GM10266 (cell line): ENCODE measurements around the gene SRSF1.

Source experiments
- DNase-seq: peaks from one replicate; pipeline ENCODE4 v3.0.0; 2012; ENCODE audit errors: extremely low spot score
- TF ChIP-seq, protein P1 (sequence below): IDR thresholded peaks from 2 replicates; pipeline ENCODE4 v1.5.1; 2012; ENCODE audit warnings: mild to moderate bottlenecking, low read depth; ENCODE audit not compliant: control insufficient read depth, insufficient read depth; ENCODE audit errors: missing control alignments

The SRSF1 gene, protein sequence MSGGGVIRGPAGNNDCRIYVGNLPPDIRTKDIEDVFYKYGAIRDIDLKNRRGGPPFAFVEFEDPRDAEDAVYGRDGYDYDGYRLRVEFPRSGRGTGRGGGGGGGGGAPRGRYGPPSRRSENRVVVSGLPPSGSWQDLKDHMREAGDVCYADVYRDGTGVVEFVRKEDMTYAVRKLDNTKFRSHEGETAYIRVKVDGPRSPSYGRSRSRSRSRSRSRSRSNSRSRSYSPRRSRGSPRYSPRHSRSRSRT

GRCh38 chr17:58006924-58007780 lies at the start of gene SRSF1:
TSS of gene SRSF1 (minus strand) at chr17:58007246. CDS start at chr17:58007137, 109 bp downstream.
- peak; percentile 89 for DNase-seq
- TF ChIP-seq, protein P1, sequence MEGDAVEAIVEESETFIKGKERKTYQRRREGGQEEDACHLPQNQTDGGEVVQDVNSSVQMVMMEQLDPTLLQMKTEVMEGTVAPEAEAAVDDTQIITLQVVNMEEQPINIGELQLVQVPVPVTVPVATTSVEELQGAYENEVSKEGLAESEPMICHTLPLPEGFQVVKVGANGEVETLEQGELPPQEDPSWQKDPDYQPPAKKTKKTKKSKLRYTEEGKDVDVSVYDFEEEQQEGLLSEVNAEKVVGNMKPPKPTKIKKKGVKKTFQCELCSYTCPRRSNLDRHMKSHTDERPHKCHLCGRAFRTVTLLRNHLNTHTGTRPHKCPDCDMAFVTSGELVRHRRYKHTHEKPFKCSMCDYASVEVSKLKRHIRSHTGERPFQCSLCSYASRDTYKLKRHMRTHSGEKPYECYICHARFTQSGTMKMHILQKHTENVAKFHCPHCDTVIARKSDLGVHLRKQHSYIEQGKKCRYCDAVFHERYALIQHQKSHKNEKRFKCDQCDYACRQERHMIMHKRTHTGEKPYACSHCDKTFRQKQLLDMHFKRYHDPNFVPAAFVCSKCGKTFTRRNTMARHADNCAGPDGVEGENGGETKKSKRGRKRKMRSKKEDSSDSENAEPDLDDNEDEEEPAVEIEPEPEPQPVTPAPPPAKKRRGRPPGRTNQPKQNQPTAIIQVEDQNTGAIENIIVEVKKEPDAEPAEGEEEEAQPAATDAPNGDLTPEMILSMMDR = no peak

- no peak for DNase-seq
- TF ChIP-seq, protein P1 = no peak
These were observed 49.4 kb upstream of the SRSF1 start for GRCh38 chr17:58056476-58056875.

GRCh38 chr17:58054641-58055040 lies 47.6 kb upstream of the SRSF1 start:
- no peak for DNase-seq
- TF ChIP-seq, protein P1 = no peak

DNA sequence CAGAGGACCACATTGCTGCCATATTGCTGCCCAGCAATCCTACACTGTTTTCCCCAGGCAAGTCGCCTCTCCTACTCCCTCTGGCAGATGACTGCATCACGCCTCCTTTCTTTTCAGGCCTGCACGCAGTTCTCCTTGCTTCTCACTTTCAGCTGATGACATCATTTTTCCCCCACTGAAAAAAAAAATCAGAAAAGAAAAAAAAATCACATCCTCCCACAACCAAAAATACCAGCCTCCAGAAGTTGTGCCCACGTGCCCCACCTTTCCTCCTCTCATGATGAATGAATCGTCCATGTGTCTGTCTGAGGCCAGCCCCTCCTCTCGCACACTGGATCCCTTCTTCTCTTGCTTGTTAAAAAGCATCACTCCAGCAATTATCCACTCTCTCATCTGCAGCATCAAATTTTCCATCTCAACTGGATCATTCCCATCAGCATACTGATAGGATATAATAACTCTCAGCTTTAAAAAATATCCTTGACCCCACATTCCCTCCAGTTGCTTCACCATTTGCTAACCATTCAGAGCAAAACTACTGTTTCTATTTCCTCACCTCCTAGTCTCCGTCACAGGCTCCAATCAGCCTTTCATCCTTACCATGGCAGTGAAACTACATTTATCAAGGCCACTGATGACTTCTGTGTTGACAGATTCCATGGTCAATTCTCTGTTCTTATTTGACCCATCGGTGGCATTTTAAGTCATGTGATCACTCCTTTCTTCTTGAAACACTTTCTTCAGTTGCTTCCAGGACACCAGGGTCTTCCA lies 46.1 kb upstream of the SRSF1 start:
- TF ChIP-seq, protein P1 = no peak

DNA sequence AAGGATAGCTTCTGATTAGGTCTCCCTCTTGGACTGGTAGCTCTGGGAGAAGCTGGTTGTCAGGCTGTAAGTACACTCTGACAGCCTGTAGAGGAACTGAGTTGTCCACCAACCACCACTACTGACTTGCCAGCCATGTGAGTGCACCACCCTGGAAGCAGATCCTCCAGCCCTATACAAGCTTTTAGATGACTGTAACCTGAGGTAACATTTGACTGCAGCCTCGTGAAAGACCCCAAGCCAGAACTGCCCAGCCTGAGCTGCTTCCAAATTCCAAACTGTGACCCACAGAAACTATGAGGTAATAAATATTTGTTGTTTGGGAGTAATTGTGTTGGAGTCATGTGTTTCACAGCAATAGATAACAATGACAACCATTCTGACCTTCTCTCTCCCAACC lies 45.4 kb upstream of the SRSF1 start:
- TF ChIP-seq, protein P1 = no peak
- no peak for DNase-seq

More for the DNA sequence above, 46.1 kb upstream of the SRSF1 start:
- DNase-seq = no peak

- TF ChIP-seq, protein P1 = no peak
- no peak for DNase-seq
These were observed 44.4 kb upstream of the SRSF1 start for GRCh38 chr17:58051468-58051867.
